Measurements from ENCODE around the gene EEPD1. TPM values are rescaled to one million over a fixed set of nuclear protein-coding genes. Genes with fewer than 3 reads are reported as not detected.

EEPD1 gene
- polyA plus RNA-seq, 2 of the 4 experiments (the other 2 are of a cell fraction): 16.0 to 24.3 TPM

DNA sequence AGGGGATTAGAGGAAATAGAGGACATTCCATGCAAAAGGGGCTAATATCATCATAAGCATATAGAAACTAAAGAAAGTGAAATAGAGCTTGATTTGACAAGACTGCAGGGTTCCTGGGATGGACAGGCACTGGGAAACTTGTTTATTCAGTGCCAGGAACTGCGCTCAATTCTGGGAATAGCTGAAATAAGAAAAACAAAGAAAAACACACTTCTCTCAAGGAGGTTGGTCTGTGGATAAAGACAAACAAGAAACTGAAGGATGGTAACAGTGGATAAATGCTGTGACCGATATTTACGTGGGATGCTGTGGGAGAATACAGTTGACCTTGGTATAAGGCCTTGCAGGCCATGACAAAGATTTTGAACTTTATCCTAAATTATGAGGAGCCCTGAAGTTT is 195.7 kb downstream of the EEPD1 start:
- H3K27ac ChIP-seq: no peak overlapping the region
- H3K4me3 ChIP-seq: no peak overlapping the region
- no peaks in the 10 kb centered on the region for H3K9me3 ChIP-seq
- WGBS (ENCODE audit: missing lambda C conversion rate): 90% methylated on average over 3 of the region's 3 CpGs
- ATAC-seq (no peak), FAIRE-seq (no peak), DNase-seq (ENCODE audit: low read depth in 1 of 2, low spot score in 1 of 2) (no peak)
- peaks cover 15% of the 10 kb centered on the region; the same call in 2 of the 3 replicates for H3K4me1 ChIP-seq
- ChIA-PET CTCF (interaction anchor here (1.5 to 1.7 kb wide), 4 partner anchors 15 to 373 kb away, joined by 4 to 8 read pairs (median 6); a partner anchor contains a TSS), POLR2A (no interaction called here)
- H3K4me2 ChIP-seq: no peak overlapping the region
- no peak for TF ChIP-seq JUNB (IDR thresholded peaks at IDR 0.05)
- TF ChIP-seq HDAC2 (IDR thresholded peaks at IDR 0.05): no peak
- TF ChIP-seq CEBPB (IDR thresholded peaks at IDR 0.05): no peak
- no peak for TF ChIP-seq MAFK (IDR thresholded peaks at IDR 0.05; ENCODE audit: partially characterized antibody)
- TF ChIP-seq RCOR1 (IDR thresholded peaks at IDR 0.05; ENCODE audit: low read depth, low read length): no peak
- no peak for TF ChIP-seq ESRRA (IDR thresholded peaks at IDR 0.05; ENCODE audit: borderline replicate concordance, low read length)
- no peak for TF ChIP-seq KDM5A (IDR thresholded peaks at IDR 0.05)
- TF ChIP-seq USF2 (IDR thresholded peaks at IDR 0.05): no peak
- TF ChIP-seq CHD2 (IDR thresholded peaks at IDR 0.05; ENCODE audit: low read length, partially characterized antibody): no peak
- TF ChIP-seq PHF8 (IDR thresholded peaks at IDR 0.05; ENCODE audit: borderline replicate concordance, low read depth): no peak

- peaks cover 15% of the 10 kb centered on the region; the same call in 2 of the 3 replicates for H3K4me1 ChIP-seq
- POLR2A ChIA-PET: no interaction called here
- FAIRE-seq: no peak
- no peak for DNase-seq (ENCODE audit: low read depth in 1 of 2, low spot score in 1 of 2)
- no peak for ATAC-seq
- WGBS (ENCODE audit: missing lambda C conversion rate): 92% methylated on average over 2 of the region's 2 CpGs
- H3K27ac ChIP-seq: no peak overlapping the region
- CTCF ChIA-PET: no interaction called here
- no peak for TF ChIP-seq EHMT2 (IDR thresholded peaks at IDR 0.05; ENCODE audit: low read depth)
- no peak for TF ChIP-seq FOXS1 (CRISPR knock-in tag; IDR thresholded peaks at IDR 0.05)
- TF ChIP-seq RARB (CRISPR knock-in tag; IDR thresholded peaks at IDR 0.05): no peak
- no peak for TF ChIP-seq ZFP36 (IDR thresholded peaks at IDR 0.05; ENCODE audit: borderline replicate concordance, partially characterized antibody)
- TF ChIP-seq POLR2AphosphoS2 (conservative IDR thresholded peaks at IDR 0.05; ENCODE audit: low read length): no peak
- TF ChIP-seq FOSL2 (IDR thresholded peaks at IDR 0.05): no peak
- TF ChIP-seq FOSL2 (CRISPR knock-in tag; IDR thresholded peaks at IDR 0.05): peak; percentile 45; the same call in 1 of the 2 replicates
- no peak overlapping the region for H3K4me3 ChIP-seq
- no peaks in the 10 kb centered on the region for H3K9me3 ChIP-seq
- no peak overlapping the region for H3K4me2 ChIP-seq
Observed at GRCh38 chr7:36349626-36350025, 196.6 kb downstream of the EEPD1 start.

Small RNA genes within 50 kb of the gene (small RNA-seq; reads per million reads assigned to genes)
- gene AC006960.1 (0 reads per million in 6 experiments), gene AC007327.1 (0 to 0.19 (median 0) reads per million in 6 experiments), gene RF00019 (0 reads per million in 6 experiments)

Other genes starting within 250 kb of the EEPD1 start
- gene ANLN, start 236.6 kb downstream of the EEPD1 start, polyA plus RNA-seq (2011; rRNA removed): 52.4 and 148 TPM in 2 replicates
- gene ANLN, start 236.6 kb downstream of the EEPD1 start, polyA plus RNA-seq (2017; fragmentation: RNase III; extraction: RNeasy Plus Mini Kit Qiagen cat#74134 plus additional on column Dnase treatment): 70.9 to 84.4 TPM (median 72.9 TPM) in 3 replicates